ENCODE measurements around the gene PJA1.

GRCh38 chrX:69131886-69132285 lies 33.4 kb downstream of the PJA1 start:
- TF ChIP-seq TAF1 (IDR thresholded peaks at IDR 0.05; ENCODE audit: borderline replicate concordance, low read depth, low read length) (no peak), POLR2AphosphoS5 (IDR thresholded peaks at IDR 0.05; ENCODE audit: low read depth, low read length) (no peak), POLR2A (IDR thresholded peaks at IDR 0.05; ENCODE audit: low read depth, low read length) (no peak)
